GM12891 (cell line): ENCODE results near the gene PLCXD1.
"Not testable (repeated sequence)": the region's sequence is repeated elsewhere in the genome, so short reads cannot be mapped to it uniquely, and the experiment has no call there.

Experiments
- DNase-seq: peaks from one replicate; pipeline ENCODE4 v3.0.0; 2011; ENCODE audit warnings: low spot score; ENCODE audit not compliant: insufficient read length
- FAIRE-seq: peaks from 2 replicates; lab custom pipeline; 2011; peaks lifted over from hg19 to GRCh38; lab: Jason Lieb, UNC
- PAX5 ChIP-seq: IDR thresholded peaks from 2 replicates; pipeline ENCODE4 v1.6.1; 2011; ENCODE audit warnings: low read length, moderate library complexity, mild to moderate bottlenecking; ENCODE audit not compliant: insufficient read depth, severe bottlenecking
- POLR2A ChIP-seq: IDR thresholded peaks from 2 replicates; pipeline ENCODE4 v1.6.1; 2011; ENCODE audit warnings: low read depth, low read length, control low read depth
- POLR2AphosphoS5 ChIP-seq: IDR thresholded peaks from 2 replicates; pipeline ENCODE4 v1.6.1; 2011; ENCODE audit warnings: low read depth, low read length, control low read depth
- POU2F2 ChIP-seq: IDR thresholded peaks from 2 replicates; pipeline ENCODE4 v1.6.1; 2011; ENCODE audit warnings: low read depth, mild to moderate bottlenecking, control low read depth, low read length, moderate library complexity
- SPI1 ChIP-seq: IDR thresholded peaks from 2 replicates; pipeline ENCODE4 v1.6.1; 2011; ENCODE audit warnings: low read depth, low read length, control low read depth
- TAF1 ChIP-seq: IDR thresholded peaks from 2 replicates; pipeline ENCODE4 v1.6.1; 2011; ENCODE audit warnings: low read depth, low read length, control low read depth

PLCXD1 gene

GRCh38 chrX:298993-299392 lies 17.8 kb downstream of the PLCXD1 start:
- TF ChIP-seq TAF1 (no peak), POLR2AphosphoS5 (no peak), POLR2A (no peak), POU2F2 (no peak), SPI1 (no peak), PAX5 (no peak)
- FAIRE-seq: no peak
- no peak for DNase-seq

GRCh38 chrX:300334-300733 lies 19.2 kb downstream of the PLCXD1 start:
- FAIRE-seq: peak; percentile 9
- TF ChIP-seq SPI1 (no peak), POLR2A (no peak), POU2F2 (no peak), TAF1 (no peak), POLR2AphosphoS5 (no peak), PAX5 (no peak)
- DNase-seq: no peak

- DNase-seq (no peak), FAIRE-seq (no peak)
- no peak for TF ChIP-seq POLR2A
- TF ChIP-seq POU2F2: no peak
Observed at GRCh38 chrX:302975-303374, 21.8 kb downstream of the PLCXD1 start.

- FAIRE-seq: peak; percentile 91
- DNase-seq: not testable (repeated sequence)
Observed at GRCh38 chrX:305781-306613, 24.8 kb downstream of the PLCXD1 start.

GRCh38 chrX:306614-307251 lies 25.6 kb downstream of the PLCXD1 start:
- FAIRE-seq, DNase-seq: not testable (repeated sequence)

- TF ChIP-seq POU2F2: no peak
- no peak for TF ChIP-seq SPI1
- TF ChIP-seq POLR2AphosphoS5: no peak
- no peak for TF ChIP-seq POLR2A
- TF ChIP-seq TAF1: no peak
- TF ChIP-seq PAX5: no peak
- DNase-seq: no peak
- FAIRE-seq: no peak
Observed at GRCh38 chrX:307261-308111, 26.3 kb downstream of the PLCXD1 start.

- FAIRE-seq (no peak), DNase-seq (no peak)
Observed at GRCh38 chrX:308821-309520, 27.8 kb downstream of the PLCXD1 start.

GRCh38 chrX:310621-311155 lies 29.5 kb downstream of the PLCXD1 start:
- no peak for DNase-seq
- no peak for FAIRE-seq
- TF ChIP-seq POU2F2: no peak
- TF ChIP-seq SPI1: no peak
- no peak for TF ChIP-seq PAX5

More at GRCh38 chrX:308821-309520, 27.8 kb downstream of the PLCXD1 start:
- TF ChIP-seq PAX5 (no peak), TAF1 (no peak), POLR2A (no peak), POU2F2 (no peak), POLR2AphosphoS5 (no peak), SPI1 (no peak)

GRCh38 chrX:311156-312129 lies 30.3 kb downstream of the PLCXD1 start:
- no peak for DNase-seq
- FAIRE-seq: no peak
- TF ChIP-seq PAX5 (no peak), SPI1 (no peak), TAF1 (no peak), POLR2A (no peak), POLR2AphosphoS5 (no peak), POU2F2 (no peak)
